C4-2B (cell line): ENCODE data around the gene ORM1.

ENCODE experiments used
- H3K27ac ChIP-seq: fragments of 450-650 bp; 2 replicates; pipeline ENCODE4 v1.5.1; 2017
- ZFX ChIP-seq: fragments of 450-650 bp; IDR thresholded peaks from 2 replicates; pipeline ENCODE4 v1.6.1; 2017
- TF ChIP-seq, protein P1 (sequence below): fragments of 450-650 bp; conservative IDR thresholded peaks from 2 replicates; pipeline ENCODE4 v1.5.1; 2017; ENCODE audit warnings: mild to moderate bottlenecking

ORM1 gene

DNA sequence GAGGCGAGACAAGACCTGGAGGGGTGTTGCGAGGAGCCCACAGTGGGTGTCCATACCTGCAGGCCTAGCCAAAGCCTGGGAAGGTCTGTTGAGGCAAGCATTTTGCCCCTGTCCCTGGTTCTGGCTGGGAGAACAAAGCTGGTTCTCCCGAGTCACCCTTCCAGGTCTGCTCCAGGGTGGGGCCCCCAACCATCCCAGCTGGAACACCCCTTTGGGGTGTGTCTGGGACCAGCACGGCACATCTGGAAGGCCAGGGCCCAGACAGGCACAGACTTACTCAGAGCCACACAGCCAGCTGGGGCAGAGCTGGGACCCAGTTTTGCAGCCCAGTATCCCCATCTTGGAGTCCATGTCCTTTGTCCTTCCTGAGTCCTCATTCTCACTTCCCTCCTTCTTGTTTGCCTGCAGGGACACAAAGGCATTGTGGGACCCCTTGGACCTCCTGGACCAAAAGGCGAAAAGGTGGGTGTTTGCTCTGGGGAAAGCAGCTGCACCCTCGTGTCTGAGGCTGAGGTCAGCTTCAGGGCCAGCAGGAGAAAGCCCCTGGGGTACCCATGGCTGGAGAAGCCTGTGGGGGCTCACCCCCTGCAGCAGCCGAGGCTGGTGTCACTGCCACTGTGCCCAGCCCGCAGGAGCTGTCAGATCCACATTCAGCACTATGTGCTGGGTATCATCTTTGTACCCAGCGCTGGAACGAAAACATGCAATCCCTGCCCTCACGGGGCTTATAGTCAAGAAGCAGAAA, 38.4 kb upstream of the ORM1 start:
- no peak for TF ChIP-seq ZFX
- TF ChIP-seq, protein P1, sequence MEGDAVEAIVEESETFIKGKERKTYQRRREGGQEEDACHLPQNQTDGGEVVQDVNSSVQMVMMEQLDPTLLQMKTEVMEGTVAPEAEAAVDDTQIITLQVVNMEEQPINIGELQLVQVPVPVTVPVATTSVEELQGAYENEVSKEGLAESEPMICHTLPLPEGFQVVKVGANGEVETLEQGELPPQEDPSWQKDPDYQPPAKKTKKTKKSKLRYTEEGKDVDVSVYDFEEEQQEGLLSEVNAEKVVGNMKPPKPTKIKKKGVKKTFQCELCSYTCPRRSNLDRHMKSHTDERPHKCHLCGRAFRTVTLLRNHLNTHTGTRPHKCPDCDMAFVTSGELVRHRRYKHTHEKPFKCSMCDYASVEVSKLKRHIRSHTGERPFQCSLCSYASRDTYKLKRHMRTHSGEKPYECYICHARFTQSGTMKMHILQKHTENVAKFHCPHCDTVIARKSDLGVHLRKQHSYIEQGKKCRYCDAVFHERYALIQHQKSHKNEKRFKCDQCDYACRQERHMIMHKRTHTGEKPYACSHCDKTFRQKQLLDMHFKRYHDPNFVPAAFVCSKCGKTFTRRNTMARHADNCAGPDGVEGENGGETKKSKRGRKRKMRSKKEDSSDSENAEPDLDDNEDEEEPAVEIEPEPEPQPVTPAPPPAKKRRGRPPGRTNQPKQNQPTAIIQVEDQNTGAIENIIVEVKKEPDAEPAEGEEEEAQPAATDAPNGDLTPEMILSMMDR, result no peak
- H3K27ac ChIP-seq, result no peak overlapping the region

DNA sequence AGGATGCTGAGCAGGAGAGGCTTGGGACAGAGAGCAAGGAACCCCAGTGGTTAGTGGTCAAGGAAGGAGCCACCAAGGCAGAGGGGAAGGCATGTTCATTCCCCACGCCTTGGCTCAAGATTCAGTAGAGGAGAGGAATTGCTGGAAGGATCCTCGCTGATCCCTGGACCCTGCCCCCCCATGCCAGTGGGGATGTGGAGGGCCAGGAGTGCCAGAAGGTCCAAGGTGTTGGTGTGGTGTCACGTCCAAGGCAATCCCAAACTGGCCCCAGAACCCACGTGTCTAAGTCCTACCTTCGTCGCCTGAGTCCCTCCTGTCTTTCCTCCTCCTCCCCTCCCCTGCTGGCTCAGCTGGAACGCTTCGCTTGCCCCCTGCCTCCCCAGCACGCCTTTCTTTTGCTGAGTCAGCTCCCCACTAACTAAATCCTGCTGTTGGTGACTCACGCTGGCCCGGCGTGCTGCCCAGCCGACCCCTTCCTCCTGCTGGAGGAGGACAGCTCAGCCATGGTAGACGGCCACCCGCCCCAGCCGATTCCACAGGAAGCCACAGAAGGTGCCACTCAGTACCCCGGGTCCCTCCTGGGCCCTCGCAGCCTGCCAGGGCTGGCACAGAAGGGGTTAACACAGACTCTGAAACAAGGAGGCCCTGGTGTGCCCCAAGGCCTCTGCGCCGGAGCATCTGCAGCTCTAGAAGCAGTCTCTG, 37.6 kb upstream of the ORM1 start:
- no peak overlapping the region for H3K27ac ChIP-seq
- TF ChIP-seq, protein P1, result no peak
- TF ChIP-seq ZFX, result no peak

GRCh38 chr9:114286146-114286679, 36.7 kb upstream of the ORM1 start:
- TF ChIP-seq, protein P1, result no peak
- TF ChIP-seq ZFX, result no peak
- H3K27ac ChIP-seq, result no peak overlapping the region

GRCh38 chr9:114287001-114287762, 35.7 kb upstream of the ORM1 start:
- H3K27ac ChIP-seq, result no peak overlapping the region
- TF ChIP-seq, protein P1, result no peak
- no peak for TF ChIP-seq ZFX

GRCh38 chr9:114287763-114288192, 35.1 kb upstream of the ORM1 start:
- TF ChIP-seq, protein P1, result no peak
- no peak for TF ChIP-seq ZFX
- H3K27ac ChIP-seq, result no peak overlapping the region

GRCh38 chr9:114288193-114289091, 34.5 kb upstream of the ORM1 start:
- TF ChIP-seq, protein P1, result no peak
- no peak for TF ChIP-seq ZFX
- H3K27ac ChIP-seq, result no peak overlapping the region
